ENCODE results near the gene FAU. TPM values are rescaled to one million over a fixed set of nuclear protein-coding genes. Genes with fewer than 3 reads are reported as not detected.
A peak's percentile ranks its signal among the peaks of the same experiment; 100 is the strongest.

Gene FAU
- total and polyA plus RNA-seq, 9 of the 15 experiments (the other 6 are each of a cell fraction or from before 2014, with no cell fraction given), result 433 to 1,827 (median 942) TPM

- TF ChIP-seq DMBX1 (CRISPR knock-in tag; IDR thresholded peaks at IDR 0.05; ENCODE audit: borderline replicate concordance) (no peak), KLF1 (tag; IDR thresholded peaks at IDR 0.05) (no peak), KDM4B (IDR thresholded peaks at IDR 0.05; ENCODE audit: borderline replicate concordance in 2 of 2, low read depth in 1 of 2) (0 out of 4 replicates have a peak, but pooled peaks of 1 of the 2 experiments have one; percentile 15), CEBPB (tag; IDR thresholded peaks at IDR 0.05) (no peak), HNRNPUL1 (IDR thresholded peaks at IDR 0.05; ENCODE audit: low read length) (no peak), FOXA1 (IDR thresholded peaks at IDR 0.05; ENCODE audit: borderline replicate concordance) (no peak), CBFA2T3 (IDR thresholded peaks at IDR 0.05) (no peak), ZNF609 (CRISPR knock-in tag; IDR thresholded peaks at IDR 0.05; ENCODE audit: borderline replicate concordance) (no peak), MBD2 (IDR thresholded peaks at IDR 0.05; ENCODE audit: borderline replicate concordance, low read depth) (no peak), GTF2A2 (tag; IDR thresholded peaks at IDR 0.05) (no peak), ZMIZ1 (IDR thresholded peaks at IDR 0.05; ENCODE audit: low read depth in 2 of 2, low read length in 2 of 2) (peak in 1 of 2 experiments; percentile 65; a peak in 2 of 4 replicates), SLC30A9 (CRISPR knock-in tag; IDR thresholded peaks at IDR 0.05) (no peak), CC2D1A (IDR thresholded peaks at IDR 0.05) (no peak), FOXO4 (CRISPR knock-in tag; IDR thresholded peaks at IDR 0.05) (no peak), ZNF282 (CRISPR knock-in tag; IDR thresholded peaks at IDR 0.05) (no peak), ZNF354B (CRISPR knock-in tag; IDR thresholded peaks at IDR 0.05) (no peak), YY1 (IDR thresholded peaks at IDR 0.05; ENCODE audit: borderline replicate concordance in 1 of 3, control insufficient read depth in 1 of 3, extremely low read depth in 1 of 3, insufficient read depth in 3 of 3, insufficient read length in 1 of 3, insufficient replicate concordance in 2 of 3, low read depth in 1 of 3, low read length in 2 of 3) (peak in 1 of 3 experiments; percentile 42)
Observed at GRCh38 chr11:65111744-65112545, 10.0 kb downstream of the FAU start, which contains the start of gene TM7SF2 (continued).
